Gastrocnemius medialis (tissue), 4 donors: Measurements from ENCODE around the gene PRPF19. TPM values are rescaled to one million over a fixed set of nuclear protein-coding genes. Genes with fewer than 3 reads are reported as not detected.

Source experiments
- ATAC-seq, 2 donors: fragments of 150-250 bp; one replicate each; pipeline ENCODE4 v1.9.1; 2016
- DNase-seq, 2 donors: peaks; one replicate each; pipeline ENCODE4 v3.0.0-alpha.2; 2019
- H3K27ac ChIP-seq, 4 donors: fragments of 200-600 bp; sonication (generic); 1 replicate in 1 of 4; 2 replicates in 3 of 4; pipeline ENCODE4 v1.5.1; 2016 to 2018; ENCODE audit warnings: mild to moderate bottlenecking in 2 of 4, moderate library complexity in 1 of 4
- H3K27me3 ChIP-seq, 3 donors: fragments of 200-600 bp; sonication (generic) in 2 of 3; 1 replicate in 1 of 3; 2 replicates in 2 of 3; pipeline versions ENCODE4 v1.5.1 to v1.6.0; 2016 to 2019; ENCODE audit warnings: mild to moderate bottlenecking in 1 of 3, moderate library complexity in 1 of 3
- H3K36me3 ChIP-seq, 2 donors: fragments of 200-600 bp; sonication (generic) in 1 of 2; one replicate each; pipeline ENCODE4 v1.5.1; 2017 to 2018
- H3K4me1 ChIP-seq, 2 donors: fragments of 200-600 bp; sonication (generic) in 1 of 2; one replicate each; pipeline ENCODE4 v1.5.1; 2016 to 2017; ENCODE audit warnings: mild to moderate bottlenecking in 2 of 2
- H3K4me3 ChIP-seq, 4 donors: fragments of 200-600 bp; sonication (generic) in 3 of 4; 1 replicate in 1 of 4; 2 replicates in 3 of 4; pipeline ENCODE4 v1.5.1; 2016 to 2019; ENCODE audit warnings: mild to moderate bottlenecking in 2 of 4
- H3K9me3 ChIP-seq, 3 donors: fragments of 200-600 bp; sonication (generic) in 2 of 3; 1 replicate in 1 of 3; 2 replicates in 2 of 3; pipeline ENCODE4 v1.5.1; 2016 to 2019
- CTCF ChIP-seq, 5 experiments: fragments of 450-650 bp in 3 of 5; fragments of 200-600 bp in 2 of 5; sonication (generic) in 2 of 5; IDR thresholded peaks in 4 of 5; conservative IDR thresholded peaks in 1 of 5; 1 replicate in 4 of 5; 2 replicates in 1 of 5; pipeline ENCODE4 v1.5.1; 2016 to 2019; ENCODE audit warnings: antibody characterized with exemption in 5 of 5, mild to moderate bottlenecking in 3 of 5, moderate library complexity in 3 of 5
- POLR2A ChIP-seq, 2 donors: fragments of 450-650 bp; IDR thresholded peaks; one replicate each; pipeline ENCODE4 v1.6.1; 2017; ENCODE audit warnings: antibody characterized with exemption in 2 of 2, mild to moderate bottlenecking in 2 of 2, moderate library complexity in 2 of 2
- in situ Hi-C, 4 donors: fragments of 200-750 bp; cut with MboI; loops; one replicate each; pipeline versions ENCODE4 v1.15.0 to v1.8.0; 2017; ENCODE audit warnings: low sequenced_read_pairs in 4 of 4
- intact Hi-C: fragments of 100-400 bp; cut with DNase I; formaldehyde crosslinking; loops from one replicate; pipeline ENCODE4 v1.15.1; 2023; ENCODE audit warnings: low total_unique reads
- total RNA-seq, 4 donors: library from RNA; depleted of rRNA; stranded (reverse); fragments of >200 nt; gene quantifications; one replicate each; pipeline versions ENCODE4 v1.1.0 to v1.2.3, GENCODE V29; 2016

The PRPF19 gene
- total RNA-seq, 4 donors from 2014 or later = 55.5 to 75.6 (median 71.9) TPM

GRCh38 chr11:60897496-60897895 lies 8.9 kb downstream of the PRPF19 start:
- TF ChIP-seq POLR2A (IDR thresholded peaks at IDR 0.05) = no peak
- no peak for TF ChIP-seq CTCF (IDR thresholded peaks at IDR 0.05 in 4 of 5, conservative IDR thresholded peaks at IDR 0.05 in 1 of 5)
- Histone ChIP-seq H3K4me3 (no peak overlapping the region), H3K27me3 (no peaks in the 10 kb centered on the region), H3K4me1 (peaks cover 0 to 5% of the 10 kb centered on the region in 2 donors), H3K9me3 (no peaks in the 10 kb centered on the region), H3K27ac (no peak overlapping the region), H3K36me3 (peaks cover 4 to 98% of the 10 kb centered on the region in 2 donors)
- in situ Hi-C loops (loop anchor here in 3 of 4 donors (5.0 kb wide), 2 partner anchors 60 to 65 kb away; no protein-coding TSS in a partner anchor), intact Hi-C loops (no loop called here)
- ATAC-seq (no peak), DNase-seq (no peak)

- Histone ChIP-seq H3K27me3 (no peaks in the 10 kb centered on the region), H3K36me3 (peaks cover 4 to 90% of the 10 kb centered on the region in 2 donors), H3K9me3 (no peaks in the 10 kb centered on the region), H3K4me1 (peaks cover 0 to 1% of the 10 kb centered on the region in 2 donors), H3K27ac (no peak overlapping the region), H3K4me3 (no peak overlapping the region)
- in situ Hi-C loops (loop anchor here in 3 of 4 donors (5.0 kb wide), 2 partner anchors 58 to 63 kb away; no protein-coding TSS in a partner anchor), intact Hi-C loops (no loop called here)
- TF ChIP-seq POLR2A (IDR thresholded peaks at IDR 0.05) (no peak), CTCF (IDR thresholded peaks at IDR 0.05 in 4 of 5, conservative IDR thresholded peaks at IDR 0.05 in 1 of 5) (no peak)
- ATAC-seq (no peak), DNase-seq (no peak)
These were observed 10.7 kb downstream of the PRPF19 start for GRCh38 chr11:60895687-60896086.

DNA sequence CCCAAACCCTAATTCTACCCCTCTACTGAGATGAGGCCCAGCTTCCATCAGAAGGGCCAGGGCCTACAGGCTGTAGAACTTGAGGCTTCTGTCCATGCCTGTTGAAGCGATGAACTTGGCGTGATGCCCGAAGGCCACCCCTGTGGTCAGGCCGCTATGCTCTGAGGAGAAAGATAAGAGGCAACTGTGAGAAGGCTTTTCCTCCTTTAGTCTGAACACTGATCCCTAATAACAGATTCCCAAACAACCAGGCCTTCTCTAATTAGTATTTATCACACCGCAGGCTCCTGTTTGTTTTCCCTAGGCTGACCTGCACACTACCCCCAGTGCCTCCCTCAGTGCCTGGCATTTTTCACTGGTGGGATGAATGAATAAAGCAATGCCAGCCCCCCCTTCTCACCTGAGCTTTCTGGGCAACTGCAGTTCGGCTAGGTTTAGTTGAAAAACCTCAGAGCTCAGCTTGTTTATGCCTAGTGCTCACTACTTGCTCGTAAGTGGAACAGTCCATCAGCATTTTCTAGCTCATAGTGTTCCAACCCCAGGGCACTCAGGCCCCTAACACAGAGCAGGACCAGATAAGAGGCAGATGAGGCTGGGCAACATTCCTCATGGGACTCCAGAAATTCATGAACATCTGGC lies 15.2 kb downstream of the PRPF19 start:
- peak overlapping the region in 2 of 4 donors; percentile 3 to 23 for H3K27ac ChIP-seq
- intact Hi-C loops = no loop called here
- no peak overlapping the region for H3K4me3 ChIP-seq
- no peaks in the 10 kb centered on the region for H3K4me1 ChIP-seq
- in situ Hi-C loops = loop anchor here in 1 of 4 donors (5.0 kb wide), 1 partner anchor 49 kb away; the partner anchor contains the start of gene CCDC86
- TF ChIP-seq POLR2A (IDR thresholded peaks at IDR 0.05) = no peak
- no peak for TF ChIP-seq CTCF (IDR thresholded peaks at IDR 0.05 in 4 of 5, conservative IDR thresholded peaks at IDR 0.05 in 1 of 5)
- DNase-seq (no peak), ATAC-seq (no peak)
- no peaks in the 10 kb centered on the region for H3K27me3 ChIP-seq
- peaks cover 0 to 58% of the 10 kb centered on the region in 2 donors for H3K36me3 ChIP-seq
- H3K9me3 ChIP-seq = no peaks in the 10 kb centered on the region

- Histone ChIP-seq H3K4me3 (no peak overlapping the region), H3K36me3 (peaks cover 0 to 53% of the 10 kb centered on the region in 2 donors), H3K4me1 (no peaks in the 10 kb centered on the region), H3K27me3 (no peaks in the 10 kb centered on the region), H3K27ac (peak overlapping the region in 1 of 4 donors; percentile 3), H3K9me3 (no peaks in the 10 kb centered on the region)
- DNase-seq (no peak), ATAC-seq (no peak)
- TF ChIP-seq POLR2A (IDR thresholded peaks at IDR 0.05) (no peak), CTCF (IDR thresholded peaks at IDR 0.05 in 4 of 5, conservative IDR thresholded peaks at IDR 0.05 in 1 of 5) (no peak)
- in situ Hi-C loops (loop anchor here in 1 of 4 donors (5.0 kb wide), 1 partner anchor 48 kb away; the partner anchor contains the start of gene CCDC86), intact Hi-C loops (no loop called here)
These were observed 15.7 kb downstream of the PRPF19 start for GRCh38 chr11:60890696-60891095.
